Melanocyte of skin (primary cell): Measurements from ENCODE around the gene CHIT1. TPM values are rescaled to one million over a fixed set of nuclear protein-coding genes. Genes with fewer than 3 reads are reported as not detected.

Experiments
- total RNA-seq, 2 donors: library from RNA; depleted of rRNA; stranded (reverse); fragments of >200 nt; gene quantifications; 2 replicates each; pipeline ENCODE4 v1.2.3, GENCODE V29; 2012

Gene CHIT1
- not detected for total RNA-seq

DNA sequence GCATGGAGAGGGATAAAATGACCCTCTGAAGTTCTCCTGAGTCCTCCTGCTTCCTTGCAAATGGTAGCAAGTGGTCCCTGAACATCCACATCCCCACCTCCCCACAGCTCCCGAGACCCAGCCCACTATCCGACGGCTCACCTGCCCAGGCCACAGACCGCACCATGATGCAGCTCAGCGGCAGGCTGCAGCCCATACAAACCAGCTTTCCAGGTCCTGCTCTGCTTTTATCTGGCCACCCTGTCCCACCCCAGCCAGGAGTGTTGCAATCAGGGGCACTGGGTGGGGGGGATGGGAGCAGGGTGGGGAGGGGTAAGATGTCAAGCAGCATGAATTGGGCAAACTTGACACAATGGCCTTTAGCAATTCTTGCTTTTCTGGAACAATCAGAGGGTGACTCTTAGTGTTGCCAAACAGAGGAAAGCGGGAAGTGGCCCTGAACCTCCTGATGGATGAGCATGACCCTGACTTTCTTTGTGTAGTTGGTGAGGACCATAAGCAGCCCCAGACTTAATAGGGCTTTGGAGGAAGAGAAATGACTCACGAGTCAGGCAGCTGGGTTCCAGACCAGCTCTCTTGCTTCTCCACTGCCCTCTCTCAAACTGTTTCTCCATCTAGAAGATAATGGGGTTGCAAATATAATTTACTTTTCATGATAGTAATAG lies at the start of gene CHIT1:
TSS of gene CHIT1 (minus strand) at position 203 of the 665 bp plus-strand sequence. CDS start at position 166, 37 bp downstream.

GRCh38 chr1:203186446-203187303 lies 42.8 kb downstream of the CHIT1 start, which contains the start of gene CHI3L1:
CHI3L1 (minus strand) TSS chr1:203186704; CDS start chr1:203186623, 81 bp downstream.

GRCh38 chr1:203175237-203175826 lies 54.1 kb downstream of the CHIT1 start, which contains the start of gene MYBPH:
MYBPH (minus strand) TSS chr1:203175826; CDS start chr1:203175755, 71 bp downstream.

Other genes with a start within 250 kb of the CHIT1 start
- 10 to 100 TPM; 77.4 to 90.6 TPM for gene TMEM183A, start 222.3 kb downstream of the CHIT1 start, total RNA-seq
- gene PPFIA4, start 203.2 kb downstream of the CHIT1 start, total RNA-seq: 1 to 10 TPM; 1.0 to 2.3 TPM
- not detected for gene MYOG, start 143.7 kb downstream of the CHIT1 start, total RNA-seq
- 1 to 10 TPM in 1 of 2 donors, not detected in 1; 1.0 TPM for gene ADORA1, start 101.9 kb downstream of the CHIT1 start, total RNA-seq
- not detected for gene MYBPH, start 53.8 kb downstream of the CHIT1 start, total RNA-seq
- gene CHI3L1, start 43.0 kb downstream of the CHIT1 start, total RNA-seq: under 1 TPM in 1 of 2 donors, not detected in 1; under 0.01 TPM
- gene BTG2, start 75.8 kb upstream of the CHIT1 start, total RNA-seq: 1 to 10 TPM; 3.3 to 5.2 TPM
- gene FMOD, start 121.4 kb upstream of the CHIT1 start, total RNA-seq: not detected
- under 1 TPM; 0.33 to 0.34 TPM for gene PRELP, start 246.1 kb upstream of the CHIT1 start, total RNA-seq